NCI-H345 (cell line): ENCODE measurements around the gene RPP14.
A peak's percentile ranks its signal among the peaks of the same experiment; 100 is the strongest.

Experiments
- DNase-seq: peaks from one replicate; lab custom pipeline; 2025; lab: John Stamatoyannopoulos, UW

The RPP14 gene

DNA sequence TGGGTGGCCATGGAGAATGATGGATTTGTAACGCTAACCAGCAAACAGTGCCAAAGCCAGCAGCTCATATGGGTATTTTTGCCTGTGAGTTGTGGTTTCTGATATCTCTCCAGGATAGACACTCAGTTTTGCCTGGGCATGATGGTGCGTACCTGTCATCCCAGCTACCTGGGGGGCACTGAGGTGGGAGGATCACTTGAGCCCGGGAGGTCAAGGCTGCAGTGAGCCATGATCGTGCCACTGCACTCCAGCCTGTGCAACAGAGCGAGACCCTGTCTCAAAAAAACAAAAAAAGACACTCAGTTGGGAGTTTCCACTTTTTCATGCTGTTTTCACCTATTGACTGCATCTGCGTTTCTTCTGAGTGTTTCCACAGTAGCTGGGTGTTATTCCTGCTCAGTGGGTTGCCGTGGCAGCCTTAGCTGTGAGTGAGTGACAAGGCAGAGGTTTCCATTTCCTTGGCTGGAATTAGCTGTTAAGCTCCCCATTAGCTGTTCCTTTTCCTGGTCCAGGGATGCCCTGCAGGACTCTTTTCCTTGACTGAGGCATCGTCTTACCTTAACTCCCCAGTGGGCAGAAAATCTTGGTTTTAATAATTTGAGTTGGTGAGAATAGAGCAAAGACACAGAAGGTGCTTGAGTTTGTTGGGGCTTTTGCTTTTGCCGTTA is 14.2 kb upstream of the RPP14 start:
- no peak for DNase-seq

DNA sequence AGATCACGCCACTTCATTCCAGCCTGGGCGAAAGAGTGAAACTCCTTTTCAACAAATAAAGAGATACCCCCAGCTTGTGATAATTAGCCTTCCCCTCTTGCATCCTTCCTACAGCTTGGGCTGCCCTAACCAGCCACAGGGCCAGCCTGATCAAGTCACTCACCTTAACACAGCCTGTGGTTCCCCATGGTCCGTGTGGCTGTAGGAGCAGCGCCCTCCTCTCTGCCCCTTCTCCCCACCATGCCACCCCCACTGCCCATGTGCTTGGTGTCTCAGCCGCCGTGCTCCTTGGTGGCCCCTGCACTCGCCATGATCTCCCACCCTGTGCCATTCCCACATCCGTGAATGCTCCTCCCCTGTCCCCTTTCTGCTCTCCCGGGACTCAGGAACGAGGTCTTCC is 13.2 kb upstream of the RPP14 start:
- no peak for DNase-seq

DNA sequence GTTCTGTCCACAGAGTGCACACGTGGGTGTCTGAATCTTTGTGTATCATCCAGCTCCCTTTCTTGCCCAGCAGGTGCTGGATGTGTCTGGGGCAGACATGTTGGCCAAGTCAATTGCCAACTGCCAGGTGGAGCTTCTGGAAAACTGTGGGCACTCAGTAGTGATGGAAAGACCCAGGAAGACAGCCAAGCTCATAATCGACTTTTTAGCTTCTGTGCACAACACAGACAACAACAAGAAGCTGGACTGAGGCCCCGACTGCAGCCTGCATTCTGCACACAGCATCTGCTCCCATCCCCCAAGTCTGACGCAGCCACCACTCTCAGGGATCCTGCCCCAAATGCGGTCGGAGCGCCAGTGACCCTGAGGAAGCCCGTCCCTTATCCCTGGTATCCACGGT is 12.5 kb upstream of the RPP14 start:
- no peak for DNase-seq

DNA sequence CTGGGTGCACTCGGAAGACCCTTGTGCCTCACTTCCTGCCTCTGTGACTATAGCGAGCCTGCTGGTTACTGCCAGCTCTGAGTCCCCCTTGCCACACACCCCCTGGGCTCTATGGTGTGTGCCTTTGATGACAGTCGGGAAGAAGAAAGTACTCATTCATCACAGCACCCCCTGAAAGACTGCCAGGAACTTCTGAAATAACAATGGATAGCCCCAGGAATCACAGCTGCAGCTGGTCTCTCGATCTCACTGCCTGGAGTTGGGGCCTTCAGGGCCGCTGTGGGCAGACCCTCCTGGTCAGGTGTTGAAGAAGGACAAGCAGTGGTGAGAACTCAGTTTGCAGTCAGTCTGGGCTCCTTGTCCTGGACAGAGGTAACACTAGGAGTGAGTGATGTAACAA is 9.8 kb upstream of the RPP14 start:
- no peak for DNase-seq

DNA sequence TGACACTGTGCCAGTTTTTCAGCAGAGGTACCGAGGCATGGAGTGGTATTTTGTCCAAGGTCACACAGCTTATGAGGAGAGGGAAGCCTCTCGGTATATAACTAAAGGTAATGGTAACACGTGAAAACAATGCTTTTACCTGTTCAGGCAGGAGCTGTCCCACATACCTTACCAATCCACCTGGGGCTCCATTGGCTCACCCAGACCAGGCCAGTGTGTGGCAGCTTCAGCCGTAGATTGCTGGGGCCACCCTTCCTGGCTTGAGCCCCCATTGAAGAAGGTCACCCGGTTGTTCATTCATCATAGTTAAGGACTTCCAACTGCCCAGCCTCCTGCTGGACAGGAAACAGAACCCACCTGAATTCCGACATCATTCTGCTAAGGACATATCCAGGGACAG is 9.2 kb upstream of the RPP14 start:
- no peak for DNase-seq

DNA sequence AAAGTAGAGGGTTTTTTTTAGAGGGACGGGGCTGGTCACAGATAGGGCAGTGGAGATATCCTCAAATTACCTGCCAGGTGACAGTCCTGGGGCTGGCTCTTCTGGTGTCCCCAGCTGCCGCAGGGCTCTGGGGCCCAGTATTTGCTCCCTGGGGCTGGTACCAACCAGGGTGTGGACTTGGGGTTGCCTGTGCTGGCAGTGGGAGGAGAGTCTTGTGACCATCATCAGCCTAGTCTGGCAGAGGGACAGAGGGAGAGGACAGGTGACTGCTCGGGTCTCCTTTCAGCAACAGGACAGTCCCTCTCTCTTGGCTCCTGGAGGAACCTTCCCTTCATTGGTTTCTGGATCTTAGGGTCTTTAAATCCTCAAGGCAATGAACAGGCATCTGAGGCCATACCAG is 7.9 kb upstream of the RPP14 start:
- DNase-seq = no peak

DNA sequence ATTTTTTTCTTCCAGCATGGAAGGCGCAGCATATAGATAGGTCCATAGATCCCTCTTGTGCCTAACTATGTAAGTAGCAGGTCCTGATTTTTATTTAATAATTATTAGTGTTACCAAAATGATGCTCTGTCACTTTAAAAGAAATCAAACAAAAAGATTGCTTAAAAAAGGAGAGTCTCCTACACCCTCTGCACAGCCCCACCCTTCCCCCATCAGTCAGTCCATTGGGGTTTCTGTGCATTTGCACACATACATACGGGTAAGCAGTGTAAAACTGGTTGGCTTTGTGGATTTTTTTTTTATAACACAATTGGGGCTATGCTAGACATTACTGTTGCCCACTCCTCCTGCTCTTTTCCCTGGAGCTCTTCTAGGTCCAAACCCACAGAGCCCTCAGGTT is 7.0 kb upstream of the RPP14 start:
- no peak for DNase-seq

DNA sequence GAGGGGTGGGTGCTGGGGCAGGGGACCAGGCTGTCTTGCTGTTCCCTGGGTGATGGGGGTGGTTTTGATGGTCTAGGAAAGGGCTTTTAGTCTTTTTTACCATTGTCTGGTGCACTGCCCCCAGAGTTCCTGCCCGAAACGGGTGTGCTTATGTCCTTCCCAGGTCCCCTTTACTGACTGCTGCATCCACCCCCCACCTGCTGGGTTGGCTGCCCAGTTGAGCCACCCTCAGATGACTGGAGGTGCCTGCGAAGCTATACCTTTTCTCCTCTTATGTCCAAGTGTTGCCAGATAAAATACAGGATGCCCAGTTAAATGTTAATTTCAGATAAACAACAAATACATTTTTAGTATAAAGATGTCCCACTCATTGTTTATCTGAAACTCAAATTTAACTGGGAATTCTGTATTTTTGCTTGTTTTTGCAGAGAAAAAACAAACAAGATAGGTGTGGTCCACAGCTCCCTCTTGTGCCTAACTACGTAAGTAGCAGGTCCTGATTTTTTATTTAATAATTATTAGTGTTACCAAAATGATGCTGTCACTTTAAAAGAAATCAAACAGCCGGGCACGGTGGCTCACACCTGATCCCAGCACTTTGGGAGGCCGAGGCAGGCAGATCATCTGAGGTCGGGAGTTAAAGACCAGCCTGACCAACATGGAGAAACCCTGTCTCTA is 6.1 kb upstream of the RPP14 start:
- no peak for DNase-seq

DNA sequence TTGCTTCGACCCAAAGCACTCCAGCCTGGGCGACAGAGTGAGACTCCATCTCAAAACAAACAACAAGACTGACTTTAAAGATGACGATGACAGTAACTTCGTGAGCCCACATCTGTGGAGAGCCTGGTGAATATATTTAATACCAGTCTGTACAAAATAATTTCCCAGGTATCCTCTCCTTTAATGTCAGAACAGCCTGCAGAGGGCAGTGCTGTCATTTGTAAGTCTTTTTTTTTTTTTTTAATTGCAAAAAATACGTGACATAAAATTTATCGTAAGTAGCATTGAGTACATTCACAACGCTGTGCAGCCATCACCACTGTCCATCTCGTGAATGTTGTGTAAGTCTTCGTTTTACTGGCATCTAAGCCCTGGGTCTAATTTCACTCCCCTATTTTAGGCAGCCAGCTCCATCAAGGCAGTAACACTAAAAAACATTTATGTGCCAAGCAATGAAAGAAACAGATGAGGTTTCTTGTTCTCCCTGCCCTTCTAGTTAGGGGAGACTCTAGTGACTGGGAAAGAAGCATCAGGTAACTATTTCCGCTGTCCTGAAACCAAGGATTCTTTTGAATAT is 1.7 kb downstream of the RPP14 start:
- peak; percentile 1 for DNase-seq

DNA sequence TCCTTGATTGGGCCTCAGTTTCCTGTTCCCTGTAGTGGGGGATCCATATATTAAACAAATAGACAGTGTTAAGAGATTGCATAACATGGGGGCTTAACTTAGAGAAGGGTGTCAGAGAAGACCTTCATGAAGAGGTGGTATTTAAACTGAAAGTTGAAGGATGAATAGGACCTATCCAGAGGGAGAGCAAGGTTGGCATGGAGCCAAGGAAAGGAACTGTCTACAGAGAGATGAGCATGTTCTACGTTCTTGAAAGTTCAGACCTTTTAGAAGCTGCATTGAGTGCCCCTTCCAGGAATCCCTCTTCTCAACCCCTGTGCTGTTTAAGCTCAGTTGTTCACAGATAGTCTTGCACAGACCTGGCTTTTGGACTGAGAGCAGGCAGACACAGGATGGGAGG is 2.7 kb downstream of the RPP14 start:
- DNase-seq = peak; percentile 8

DNA sequence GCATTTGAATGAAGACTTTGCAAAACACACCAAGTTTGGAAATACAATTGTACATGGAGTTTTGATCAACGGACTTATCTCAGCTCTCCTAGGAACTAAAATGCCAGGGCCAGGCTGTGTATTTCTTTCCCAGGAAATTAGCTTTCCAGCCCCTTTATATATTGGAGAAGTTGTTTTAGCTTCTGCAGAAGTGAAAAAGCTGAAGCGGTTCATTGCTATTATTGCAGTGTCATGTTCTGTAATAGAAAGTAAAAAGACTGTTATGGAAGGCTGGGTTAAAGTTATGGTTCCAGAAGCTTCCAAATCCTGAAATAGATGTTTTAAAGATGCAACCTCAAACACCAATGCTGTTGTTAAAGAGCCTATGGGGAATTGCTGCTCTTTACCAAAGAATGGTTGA is 11.8 kb downstream of the RPP14 start:
- no peak for DNase-seq

DNA sequence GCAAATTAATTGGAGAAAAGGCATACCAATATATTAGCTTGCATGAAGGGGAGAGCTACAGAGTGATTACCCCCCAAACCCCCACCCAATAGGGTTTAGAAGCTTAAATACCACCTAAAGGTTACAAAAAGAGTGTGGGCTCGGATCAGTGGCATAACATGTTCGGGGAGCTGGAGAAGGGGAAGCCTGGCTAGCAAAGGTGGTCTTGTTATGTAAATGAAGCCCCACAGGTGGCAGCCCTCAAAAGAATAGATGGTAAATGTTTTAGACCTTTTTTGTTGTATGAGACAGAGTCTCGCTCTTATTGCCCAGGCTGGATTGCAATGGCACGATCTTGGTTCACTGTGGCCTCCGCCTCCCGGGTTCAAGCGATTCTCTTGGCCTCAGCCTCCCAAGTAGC is 15.7 kb downstream of the RPP14 start:
- DNase-seq = no peak

DNA sequence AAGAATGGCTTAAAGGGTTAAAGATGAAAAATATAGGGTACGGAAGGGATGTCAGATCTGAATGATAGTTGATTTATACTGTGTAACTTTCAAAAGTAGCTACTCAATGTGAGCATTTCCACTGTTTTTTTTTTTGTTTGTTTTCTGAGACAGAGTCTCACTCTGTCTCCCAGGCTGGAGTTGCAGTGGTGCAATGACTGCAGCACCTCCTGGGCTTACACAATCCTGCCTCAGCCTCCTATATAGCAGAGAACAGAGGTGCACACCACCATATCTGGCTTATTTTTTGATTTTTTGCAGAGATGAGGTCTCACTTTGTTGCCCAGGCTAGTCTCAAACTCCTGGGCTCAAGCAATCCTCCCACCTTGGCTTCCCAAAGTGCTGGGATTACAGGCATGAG is 16.7 kb downstream of the RPP14 start:
- no peak for DNase-seq

DNA sequence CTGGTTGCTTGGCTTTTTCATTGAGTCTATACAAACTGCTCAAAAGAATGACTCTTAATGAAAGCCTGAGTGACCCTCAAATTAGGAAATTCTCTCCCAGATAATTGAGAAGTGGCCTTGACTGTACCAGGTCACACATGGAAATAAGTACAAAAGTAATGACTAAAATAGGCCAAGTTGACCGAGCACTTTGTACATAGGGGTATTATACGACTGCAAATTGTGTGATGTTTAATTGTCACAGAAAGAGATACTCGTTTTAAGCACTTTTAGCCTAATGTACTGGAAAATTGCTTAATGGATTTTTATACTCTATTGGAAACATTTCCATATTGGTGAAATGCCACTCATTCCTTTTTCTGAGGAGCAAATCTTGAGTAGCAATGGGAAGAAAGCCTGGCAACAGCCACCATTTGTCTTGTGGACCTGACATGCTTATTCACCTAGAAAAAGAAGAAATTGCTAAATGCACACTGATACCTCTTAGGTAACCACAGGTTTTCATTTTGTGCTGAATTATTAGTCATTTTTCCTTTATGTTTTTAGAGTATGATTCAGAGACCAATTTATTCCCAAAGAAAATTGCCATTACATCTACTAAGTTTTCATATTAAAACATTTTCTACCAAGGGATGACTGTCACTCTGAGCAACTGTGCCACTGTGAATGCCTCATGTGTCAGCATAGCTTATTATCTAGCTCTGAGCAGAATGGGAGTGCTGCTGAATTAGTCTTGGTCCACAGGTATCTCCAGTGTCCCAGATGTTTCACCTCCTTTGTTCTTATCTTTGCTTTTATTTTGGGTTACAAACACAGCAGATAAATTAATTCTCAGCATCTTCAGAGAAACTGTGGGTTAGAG is 17.7 kb downstream of the RPP14 start:
- no peak for DNase-seq

DNA sequence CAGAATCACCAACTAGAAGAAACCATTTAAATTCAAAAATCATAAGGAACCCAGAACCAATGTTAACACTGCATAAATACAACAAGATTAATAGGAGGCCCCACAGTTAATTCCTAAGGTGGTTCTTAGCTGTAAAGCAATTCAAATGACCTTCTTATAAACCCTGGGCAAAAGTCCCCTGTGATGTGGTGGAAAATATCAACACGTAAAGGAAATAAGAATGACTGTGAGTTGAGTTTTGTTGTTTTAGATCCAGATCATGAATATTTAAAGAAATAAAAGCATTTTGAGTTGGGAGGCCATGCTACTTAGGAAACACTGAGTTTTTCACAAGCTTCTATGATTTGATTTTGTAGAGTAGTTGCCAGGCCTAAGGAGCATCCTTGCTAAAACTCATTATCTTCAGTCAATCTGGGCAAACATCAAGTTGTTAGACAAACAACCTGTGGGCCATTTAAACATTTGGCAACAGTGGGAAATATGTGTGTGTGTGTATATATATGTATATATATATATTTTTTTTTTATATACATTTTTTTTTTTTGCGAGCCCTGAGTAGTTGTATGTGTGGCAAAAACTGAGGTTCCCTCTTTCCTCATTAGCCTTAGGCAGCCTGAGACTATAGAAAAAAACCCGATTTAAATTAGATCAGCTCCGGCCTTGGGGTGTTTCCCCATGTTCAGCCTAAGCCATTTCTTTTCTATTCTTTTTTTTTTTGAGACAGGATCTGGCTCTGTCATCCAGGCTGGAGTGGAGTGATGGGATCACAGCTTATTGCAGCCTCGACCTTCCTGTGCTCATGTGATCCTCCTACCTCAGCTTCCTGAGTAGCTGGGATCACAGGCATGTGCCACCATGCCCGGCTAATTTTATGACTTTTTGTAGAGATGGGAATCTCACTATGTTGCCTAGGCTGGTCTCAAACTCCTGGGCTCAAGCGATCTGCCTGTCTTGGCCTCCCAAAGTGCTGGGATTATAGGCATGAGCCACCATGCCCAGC is 18.6 kb downstream of the RPP14 start:
- no peak for DNase-seq

DNA sequence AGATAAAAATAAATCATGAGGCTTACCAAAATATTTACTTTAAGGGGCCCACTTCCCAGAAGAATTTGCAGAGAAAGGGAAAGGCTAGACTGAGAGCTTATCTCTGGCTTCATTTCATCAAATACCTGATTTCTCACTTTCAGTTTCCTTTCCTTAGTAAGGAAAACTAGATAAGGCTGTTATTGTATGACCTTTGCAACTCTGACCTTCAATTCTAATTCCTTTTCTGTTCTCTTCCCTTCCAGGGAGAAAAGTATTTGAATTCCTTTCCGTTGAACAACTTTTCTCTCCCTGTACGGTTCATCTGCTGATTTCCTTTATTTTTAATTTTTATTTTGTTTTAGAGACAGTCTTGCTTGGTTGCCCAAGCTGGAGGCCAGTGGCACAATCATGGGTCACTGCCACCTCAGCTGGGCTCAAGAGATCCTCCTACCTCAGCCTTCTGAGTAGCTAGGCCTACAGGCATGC is 19.5 kb downstream of the RPP14 start:
- DNase-seq = no peak

DNA sequence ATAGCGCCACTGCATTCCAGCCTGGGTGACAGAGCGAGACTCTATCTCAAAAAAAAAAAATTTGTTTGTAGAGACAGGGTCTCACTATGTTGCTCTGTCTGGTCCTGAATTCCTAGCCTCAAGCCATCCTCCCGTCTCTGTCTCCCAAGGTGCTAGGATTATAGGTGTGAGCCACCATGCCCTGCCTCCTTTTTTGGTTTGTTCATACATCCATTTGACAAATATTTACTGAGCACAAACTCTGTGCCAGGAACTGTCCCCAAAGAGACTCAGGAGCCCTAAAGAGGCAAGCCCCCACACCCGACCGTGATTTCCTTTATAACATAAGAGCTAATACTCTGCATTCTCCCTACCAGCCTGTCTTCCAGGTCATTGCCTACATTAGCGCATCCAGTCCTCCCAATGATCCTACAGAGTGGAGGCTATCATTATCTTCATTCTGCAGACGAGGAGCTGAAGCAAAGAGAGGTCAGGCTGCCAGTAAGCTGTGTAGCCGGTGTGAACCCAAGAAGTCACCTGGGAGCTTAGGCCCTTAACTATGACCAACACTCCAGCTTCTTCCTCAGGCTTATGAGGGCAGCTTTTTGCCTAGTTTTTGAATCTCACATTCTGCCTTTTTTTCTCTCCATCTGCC is 20.3 kb downstream of the RPP14 start:
- no peak for DNase-seq

DNA sequence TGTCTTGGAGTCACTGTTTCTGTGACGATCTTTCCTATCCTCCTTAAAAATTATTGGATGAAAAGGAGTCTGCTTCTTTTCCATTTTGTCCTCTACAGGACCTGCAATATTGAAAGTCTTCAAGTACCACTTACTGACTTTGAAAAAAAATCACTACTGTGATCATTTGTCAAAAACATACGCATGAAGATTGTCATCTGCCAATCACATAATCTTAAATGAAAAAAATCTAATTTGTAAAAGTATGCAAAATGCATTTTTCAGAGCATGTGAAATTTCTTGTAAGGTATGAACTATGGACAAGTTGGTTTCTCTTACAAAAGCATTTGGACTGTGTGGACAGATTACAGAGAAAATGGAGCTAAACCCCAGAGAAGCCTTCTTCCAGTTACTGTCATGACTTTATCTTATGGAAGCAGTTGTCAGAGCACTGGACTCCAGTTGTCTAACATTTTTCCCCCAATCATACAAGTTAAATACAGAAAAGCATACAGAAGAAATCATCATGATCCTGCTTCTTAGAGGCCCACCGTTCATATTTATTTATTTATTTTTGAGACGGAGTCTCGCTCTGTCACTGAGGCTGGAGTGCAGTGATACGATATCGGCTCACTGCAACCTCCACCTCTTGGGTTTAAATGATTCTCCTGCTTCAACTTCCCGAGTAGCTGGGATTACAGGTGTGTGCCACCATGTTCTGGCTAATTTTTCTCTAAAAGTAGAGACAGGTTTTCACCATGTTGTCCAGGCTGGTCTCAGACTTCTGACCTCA is 23.3 kb downstream of the RPP14 start:
- no peak for DNase-seq

DNA sequence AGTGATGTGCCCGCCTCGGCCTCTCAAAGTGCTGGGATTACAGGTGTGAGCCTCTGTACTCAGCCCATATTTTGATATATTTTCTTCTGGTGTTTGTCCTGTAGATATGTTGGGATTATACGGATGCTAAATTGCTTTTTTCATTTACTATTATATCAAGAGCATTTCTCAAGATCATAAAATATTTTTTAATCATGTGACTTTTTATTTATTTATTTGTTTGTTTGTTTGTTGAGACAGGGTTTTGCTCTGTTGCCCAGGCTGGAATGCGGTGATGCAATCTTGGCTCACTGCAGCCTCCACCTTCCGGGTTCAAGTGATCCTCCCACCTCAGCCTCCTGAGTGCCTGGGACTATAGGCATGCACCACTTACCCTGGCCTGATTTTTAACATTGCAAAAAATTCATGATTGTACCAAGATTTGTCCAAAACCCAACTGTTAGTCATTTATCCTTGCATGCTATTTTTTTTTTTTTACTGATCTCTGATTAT is 23.9 kb downstream of the RPP14 start:
- no peak for DNase-seq

DNA sequence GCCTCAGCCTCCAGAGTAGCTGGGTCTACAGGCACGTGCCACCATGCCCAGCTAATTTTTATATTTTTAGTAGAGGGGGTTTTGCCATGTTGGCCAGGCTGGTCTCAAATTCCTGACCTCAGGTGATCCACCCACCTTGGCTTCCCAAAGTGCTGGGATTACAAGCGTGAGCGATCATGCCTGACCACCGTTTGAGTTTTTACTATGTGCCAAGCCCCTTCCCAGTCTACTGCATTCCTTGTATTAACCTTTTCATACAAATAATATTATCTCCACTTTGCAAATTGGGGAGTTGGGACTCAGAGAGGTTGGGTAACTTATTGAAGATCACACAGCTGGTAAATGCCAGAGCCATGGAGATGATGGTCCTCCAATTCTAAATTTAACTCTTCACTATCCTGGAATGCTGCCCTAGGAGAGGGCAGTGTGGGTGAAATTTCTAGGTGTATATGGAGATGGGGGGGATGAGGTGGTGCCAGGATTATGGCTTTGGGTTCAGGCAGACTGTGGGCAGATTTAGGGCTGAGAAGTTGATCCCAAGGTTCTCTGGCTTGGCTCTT is 25.6 kb downstream of the RPP14 start:
- no peak for DNase-seq
